ENCODE measurements around the gene RNF112.
"Not testable (repeated sequence)": the region's sequence is repeated elsewhere in the genome, so short reads cannot be mapped to it uniquely, and the experiment has no call there.

Gene RNF112

DNA sequence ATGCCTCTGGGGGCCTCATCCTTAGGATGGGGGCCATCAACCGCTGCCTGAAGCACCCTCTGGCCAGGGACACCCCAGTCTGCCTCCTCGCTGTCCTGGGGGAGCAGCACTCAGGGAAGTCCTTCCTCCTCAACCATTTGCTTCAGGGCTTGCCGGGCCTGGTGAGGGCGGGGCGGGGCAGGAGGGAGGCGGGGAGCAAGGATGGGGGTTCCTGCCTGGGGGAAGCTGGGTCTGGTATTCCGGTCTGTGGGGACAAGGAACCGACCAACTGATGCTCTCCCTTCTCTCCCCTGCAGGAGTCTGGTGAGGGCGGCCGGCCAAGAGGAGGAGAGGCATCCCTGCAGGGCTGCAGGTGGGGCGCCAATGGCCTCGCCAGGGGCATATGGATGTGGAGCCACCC, 2.0 kb downstream of the RNF112 start:
- no peak for DNase-seq (ENCODE audit: low spot score)

DNA sequence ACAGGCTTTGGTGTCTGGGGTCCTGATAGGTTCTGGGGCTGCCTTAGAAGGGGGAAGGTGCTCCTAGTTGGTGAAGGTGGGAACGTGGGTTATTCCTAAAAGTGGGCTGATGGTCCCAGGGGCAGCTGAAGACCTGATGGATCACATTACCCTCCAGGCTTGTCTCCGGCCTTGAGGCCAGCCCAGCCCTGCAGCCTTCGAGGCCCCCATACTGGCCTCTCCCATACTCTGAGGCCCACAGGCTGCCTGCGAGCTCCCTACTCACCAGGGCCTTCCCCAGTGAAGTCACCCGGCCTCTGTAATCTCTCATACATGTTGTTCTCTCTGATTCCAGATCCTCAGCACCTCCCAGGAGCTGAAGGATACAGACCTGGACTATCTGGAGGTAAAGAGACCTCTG, 2.7 kb downstream of the RNF112 start:
- no peak for DNase-seq (ENCODE audit: low spot score)

DNA sequence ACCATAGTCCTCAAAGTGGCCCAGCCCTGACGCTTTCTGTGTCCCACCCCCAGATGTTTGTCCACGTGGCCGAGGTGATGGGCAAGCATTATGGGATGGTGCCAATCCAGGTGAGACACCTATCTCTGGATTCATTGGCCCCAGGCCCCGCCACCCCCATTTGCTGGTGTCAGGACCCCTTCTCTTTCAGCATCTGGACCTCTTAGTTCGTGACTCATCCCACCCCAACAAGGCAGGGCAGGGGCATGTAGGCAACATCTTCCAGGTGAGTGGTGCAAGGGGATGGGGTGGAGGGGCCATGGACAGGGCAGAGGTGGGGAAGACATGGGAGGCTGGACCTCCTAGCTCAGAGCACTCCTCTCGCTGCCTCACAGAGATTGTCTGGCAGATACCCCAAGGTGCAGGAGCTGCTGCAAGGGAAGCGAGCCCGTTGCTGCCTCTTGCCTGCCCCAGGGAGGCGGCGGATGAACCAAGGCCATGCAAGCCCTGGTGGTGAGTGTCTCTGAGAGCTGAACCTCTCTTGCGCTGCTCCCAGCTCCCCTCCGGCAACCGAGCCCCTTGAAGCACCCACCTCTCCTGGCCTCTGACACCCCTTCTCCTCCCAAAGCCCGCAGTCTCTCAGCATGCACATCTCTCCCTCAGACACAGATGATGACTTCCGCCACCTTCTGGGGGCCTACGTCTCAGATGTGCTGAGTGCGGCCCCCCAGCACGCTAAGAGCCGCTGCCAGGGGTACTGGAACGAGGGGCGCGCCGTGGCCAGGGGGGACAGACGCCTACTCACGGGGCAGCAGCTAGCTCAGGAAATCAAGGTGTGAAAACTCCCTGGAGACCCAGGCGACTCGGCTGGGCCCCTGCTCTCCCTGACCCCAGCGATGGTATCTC, 3.6 kb downstream of the RNF112 start:
- no peak for DNase-seq (ENCODE audit: low spot score)

DNA sequence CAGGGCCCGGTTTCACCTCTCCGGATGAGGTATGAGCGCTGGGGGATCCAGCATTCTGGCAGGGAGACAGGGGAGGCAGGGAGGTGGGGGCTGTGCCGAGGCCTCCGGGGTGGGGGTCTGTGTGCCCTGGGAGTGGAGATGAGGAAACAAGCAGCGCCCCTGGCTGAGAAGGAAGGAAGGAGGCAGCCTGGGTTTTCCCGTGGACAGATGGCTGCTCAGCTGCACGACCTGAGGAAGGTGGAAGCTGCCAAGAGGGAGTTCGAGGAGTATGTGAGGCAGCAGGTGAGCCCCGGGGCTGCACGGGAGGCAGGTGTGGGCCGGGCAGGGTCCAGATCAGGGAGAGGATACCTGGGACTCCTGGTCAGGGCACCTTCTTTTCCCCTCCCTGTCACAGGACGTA, 4.3 kb downstream of the RNF112 start:
- no peak for DNase-seq (ENCODE audit: low spot score)

DNA sequence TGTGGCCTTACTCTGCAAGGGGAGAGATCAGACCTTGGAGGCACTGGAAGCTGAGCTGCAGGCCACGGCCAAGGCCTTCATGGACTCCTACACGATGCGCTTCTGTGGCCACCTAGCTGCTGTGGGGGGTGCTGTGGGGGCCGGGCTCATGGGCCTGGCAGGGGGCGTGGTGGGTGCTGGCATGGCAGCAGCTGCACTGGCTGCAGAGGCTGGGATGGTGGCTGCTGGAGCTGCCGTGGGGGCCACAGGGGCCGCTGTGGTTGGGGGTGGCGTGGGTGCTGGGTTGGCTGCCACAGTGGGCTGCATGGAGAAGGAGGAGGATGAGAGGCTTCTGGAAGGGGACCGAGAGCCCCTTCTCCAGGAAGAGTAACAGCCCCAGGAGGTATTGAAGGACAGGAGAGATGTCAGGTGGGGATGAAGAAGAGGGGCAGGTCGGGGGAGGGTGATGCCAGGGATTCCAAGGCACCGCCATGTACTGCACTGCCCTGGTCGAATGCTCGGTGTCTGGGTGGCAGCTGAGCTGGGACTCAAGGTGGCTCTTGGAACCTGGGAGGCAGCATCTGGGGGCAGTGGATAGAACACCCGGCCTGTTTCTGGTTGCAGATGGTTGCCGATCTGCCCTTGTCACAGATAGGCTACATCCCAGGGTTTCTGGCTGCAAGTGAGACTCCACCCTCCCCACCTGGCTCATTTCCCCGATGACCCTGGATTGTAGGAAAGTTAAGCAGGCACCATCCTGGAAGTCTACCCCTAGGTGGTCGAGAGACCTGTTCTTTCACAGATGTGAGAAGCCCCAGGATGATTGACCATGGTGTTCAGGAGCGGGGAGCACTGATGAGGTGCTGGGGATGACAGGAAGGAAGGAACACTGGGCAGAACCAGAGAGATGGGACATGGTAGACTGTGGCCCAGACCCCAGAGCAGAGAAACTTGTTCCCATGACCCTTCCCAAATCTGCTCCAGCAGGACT, 5.1 kb downstream of the RNF112 start:
- DNase-seq (ENCODE audit: low spot score): no peak

DNA sequence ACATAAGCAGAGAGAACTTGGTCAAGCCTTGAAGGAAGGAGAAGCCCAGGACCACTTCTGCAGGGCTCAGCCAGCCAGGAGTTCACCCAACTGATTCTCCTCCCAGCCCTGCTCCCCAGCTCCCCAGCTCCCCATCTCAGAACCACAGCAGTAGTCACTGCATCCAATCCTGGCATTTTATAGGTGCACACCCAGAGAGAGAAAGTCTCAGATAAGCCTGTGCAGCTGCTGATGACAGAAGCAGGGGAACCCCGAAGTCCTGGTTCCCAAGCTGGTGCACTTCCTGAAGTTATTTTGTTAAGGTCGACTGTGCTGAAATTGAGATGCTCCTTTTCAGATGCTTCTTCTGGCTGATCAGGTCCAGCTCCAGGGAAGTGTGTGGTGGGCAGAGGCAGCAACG, 6.6 kb downstream of the RNF112 start:
- no peak for DNase-seq (ENCODE audit: low spot score)

DNA sequence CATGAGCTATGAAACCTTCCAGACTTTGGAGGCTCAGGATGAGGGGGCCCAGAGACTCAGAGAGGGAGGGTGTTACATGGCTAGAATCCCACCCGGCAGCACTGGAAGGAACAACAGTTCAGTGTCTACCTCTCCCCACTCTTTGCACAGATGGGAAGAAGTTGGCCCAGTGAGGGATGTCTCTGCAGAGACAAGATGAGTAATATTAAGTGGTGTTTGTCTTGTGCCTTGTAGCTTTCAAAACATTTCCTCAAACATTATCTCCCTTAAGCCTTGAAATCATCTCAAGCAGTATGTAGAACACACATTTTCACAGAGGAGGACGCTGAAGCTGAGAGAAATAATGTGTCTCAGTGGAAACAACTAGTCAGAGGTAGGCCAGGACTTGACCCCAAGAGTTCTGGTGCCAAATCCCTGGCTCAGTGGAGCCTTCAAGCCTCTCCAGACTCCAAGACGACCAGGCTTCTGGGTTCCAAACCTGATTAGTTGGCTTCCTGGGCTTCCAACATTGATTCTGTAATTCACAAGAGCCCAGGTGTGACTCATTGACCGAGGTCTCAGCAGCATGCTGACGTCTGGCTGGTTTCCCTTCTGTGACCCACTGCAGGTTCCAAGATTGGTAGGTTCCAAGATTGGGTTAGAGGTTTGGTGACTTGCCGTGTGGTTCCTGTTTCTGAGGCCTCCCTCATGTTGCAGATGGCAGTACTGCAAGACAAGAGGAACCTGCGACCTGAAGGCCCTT, 7.4 kb downstream of the RNF112 start:
- DNase-seq (ENCODE audit: low spot score): no peak

DNA sequence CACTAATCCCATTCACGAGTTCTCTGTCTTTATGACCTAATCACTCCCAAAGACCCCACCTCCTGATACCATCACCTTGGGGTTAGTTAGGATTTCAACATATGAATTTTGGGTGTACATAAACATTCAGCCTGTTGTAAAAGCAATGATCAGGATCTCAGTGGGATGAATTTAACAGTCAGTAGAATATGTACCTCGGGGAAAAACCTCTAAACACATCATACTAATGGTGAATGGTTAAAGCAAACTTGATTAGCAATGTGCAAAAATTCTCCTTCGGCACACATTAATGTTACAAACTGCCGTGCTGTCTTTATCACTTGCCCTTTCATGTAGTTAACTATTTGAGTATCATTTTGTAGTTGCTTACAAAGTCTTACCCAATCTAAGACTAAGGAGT, 10.2 kb downstream of the RNF112 start:
- no peak for DNase-seq (ENCODE audit: low spot score)

DNA sequence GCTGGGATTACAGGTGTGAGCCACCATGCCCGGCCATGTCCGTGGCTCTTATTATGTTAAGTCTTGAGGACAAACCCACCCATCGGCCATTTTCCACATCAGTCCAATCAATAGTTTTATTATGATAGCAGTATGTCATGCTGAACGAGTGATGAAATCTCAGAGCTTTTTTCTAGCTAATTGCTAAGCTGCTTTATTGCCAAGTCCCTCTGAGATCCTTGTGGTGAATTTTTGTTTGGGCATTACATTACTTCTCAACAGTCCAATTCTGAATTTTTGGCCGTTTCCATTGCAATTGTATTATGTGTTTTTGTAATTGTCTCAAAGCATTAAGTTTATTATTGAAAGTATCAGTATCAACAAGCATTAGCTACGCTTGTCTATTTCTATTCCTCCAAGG, 10.9 kb downstream of the RNF112 start:
- DNase-seq (ENCODE audit: low spot score): no peak

DNA sequence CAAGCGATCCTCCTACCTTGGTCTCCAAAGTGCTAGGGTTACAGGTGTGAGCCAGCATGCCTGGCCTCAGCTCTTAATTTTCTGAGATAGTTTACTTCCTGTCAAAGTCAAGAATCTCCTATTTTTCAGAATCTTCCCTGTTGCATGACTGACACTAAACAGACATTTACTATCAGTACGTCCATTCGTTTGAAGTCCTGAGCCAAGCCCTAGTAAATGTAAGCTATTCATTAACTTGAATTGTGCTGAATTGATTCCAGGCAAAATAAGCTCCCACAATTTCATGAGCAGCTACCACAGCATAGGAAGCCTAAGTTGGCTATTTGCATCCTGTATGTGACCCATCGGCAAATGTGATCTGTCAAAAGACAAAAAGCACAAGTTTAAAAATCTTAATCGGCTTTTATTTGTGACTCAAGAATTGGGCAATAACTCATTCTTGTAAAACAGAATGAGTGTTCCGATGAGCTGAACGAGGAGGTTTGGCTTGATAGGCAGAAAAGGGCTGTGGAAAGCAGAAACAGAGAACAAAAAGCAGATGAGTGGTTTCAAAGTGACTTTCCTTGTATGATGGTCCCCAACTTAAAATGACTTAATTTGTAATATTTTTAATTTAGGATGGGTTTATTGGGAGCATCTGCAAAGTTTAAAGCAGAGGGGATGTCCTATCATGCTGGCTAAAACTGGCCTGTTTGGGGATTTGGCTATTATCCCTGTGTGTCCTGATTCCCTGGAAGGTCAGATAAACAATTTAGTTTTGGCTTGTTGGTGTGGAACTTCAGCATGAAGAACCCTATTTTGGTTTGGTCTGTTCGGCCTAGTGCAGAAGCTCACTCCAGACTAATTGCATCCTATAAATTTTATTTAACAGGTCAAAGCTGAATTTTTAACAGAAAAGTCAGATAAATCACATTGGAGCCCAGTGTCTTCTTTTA, 14.2 kb downstream of the RNF112 start:
- peak; percentile 60 for DNase-seq (ENCODE audit: low spot score)

DNA sequence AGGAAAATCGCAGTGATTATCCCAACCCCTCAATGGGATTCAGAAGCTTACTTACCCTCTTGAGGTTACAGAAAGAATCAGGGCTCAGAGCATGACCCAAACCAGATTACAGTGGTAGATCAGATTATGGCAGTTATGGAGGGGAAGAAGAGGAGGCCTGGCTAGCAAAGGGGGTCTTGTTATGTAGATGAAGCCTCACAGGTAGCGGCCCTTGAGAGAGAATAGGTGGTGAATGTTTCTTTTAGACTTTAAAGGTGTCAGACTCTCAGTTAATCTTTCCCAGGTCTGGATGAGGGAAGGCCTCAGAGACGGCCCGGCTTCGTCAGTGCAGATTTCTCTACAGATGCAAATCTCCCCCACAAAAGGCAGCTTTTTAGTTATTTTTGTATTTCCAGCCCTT, 15.6 kb downstream of the RNF112 start:
- no peak for DNase-seq (ENCODE audit: low spot score)

DNA sequence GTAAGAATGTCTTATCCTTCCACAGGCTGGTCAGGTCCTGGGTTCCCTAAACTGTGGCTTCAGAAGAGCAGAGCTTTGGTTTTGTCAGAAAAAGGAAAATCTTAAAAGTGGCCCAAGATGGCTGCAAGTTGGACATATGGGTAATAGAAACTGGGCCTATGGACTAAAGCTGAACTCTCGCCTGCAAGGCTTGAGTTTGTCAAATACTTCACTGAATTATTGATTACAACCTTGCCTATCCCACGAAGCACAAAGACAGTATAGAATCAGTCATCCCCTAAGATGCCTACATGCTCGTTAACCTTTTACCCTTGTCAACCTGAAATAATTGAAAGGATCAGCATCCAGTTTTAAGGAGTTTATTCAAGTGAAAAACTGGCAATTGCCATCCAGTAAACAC, 20.7 kb downstream of the RNF112 start:
- no peak for DNase-seq (ENCODE audit: low spot score)

DNA sequence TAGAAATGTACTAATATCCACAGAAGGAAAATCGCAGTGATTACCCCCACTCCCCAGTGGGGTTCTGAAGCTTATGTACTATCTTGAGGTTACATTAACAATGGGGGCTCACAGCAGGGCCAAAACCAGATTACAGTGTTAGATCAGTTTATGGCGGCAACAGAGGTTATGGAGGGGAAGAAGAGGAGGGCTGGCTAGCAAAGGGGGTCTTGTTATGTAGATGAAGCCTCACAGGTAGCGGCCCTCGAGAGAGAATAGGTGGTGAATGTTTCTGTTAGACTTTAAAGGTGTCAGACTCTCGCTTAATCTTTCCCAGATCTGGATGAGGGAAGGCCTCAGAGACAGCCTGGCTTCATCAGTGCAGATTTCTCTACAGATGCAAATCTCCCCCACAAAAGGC, 22.2 kb downstream of the RNF112 start:
- DNase-seq (ENCODE audit: low spot score): no peak

DNA sequence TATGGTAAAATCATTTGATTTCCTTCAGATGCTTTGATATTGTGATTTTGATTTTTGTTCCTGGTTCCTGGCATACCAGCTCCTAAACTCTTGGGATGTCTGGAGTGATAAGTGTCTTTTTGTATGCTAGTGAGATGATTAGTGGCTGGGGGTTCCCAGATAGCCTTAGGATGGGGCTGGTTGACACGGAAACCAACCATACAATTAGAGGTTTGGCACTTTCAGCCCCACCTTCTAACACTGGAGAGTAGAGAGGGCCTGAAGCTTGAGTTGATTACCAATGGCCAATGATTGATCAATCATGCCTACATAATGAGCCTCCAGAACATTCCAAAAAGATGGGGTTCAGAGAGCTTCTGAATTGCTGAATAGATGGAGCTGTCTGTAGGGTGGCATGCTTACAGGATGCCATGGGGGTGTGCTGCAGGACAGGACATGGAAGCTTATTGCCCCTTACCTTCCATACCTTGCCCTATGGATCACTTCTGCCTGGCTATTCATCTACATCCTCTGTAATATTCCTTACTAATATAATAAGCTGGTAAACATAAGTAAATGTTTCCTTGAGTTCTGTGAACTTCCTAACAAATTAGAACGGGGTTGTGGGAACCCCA, 22.8 kb downstream of the RNF112 start:
- no peak for DNase-seq (ENCODE audit: low spot score)

DNA sequence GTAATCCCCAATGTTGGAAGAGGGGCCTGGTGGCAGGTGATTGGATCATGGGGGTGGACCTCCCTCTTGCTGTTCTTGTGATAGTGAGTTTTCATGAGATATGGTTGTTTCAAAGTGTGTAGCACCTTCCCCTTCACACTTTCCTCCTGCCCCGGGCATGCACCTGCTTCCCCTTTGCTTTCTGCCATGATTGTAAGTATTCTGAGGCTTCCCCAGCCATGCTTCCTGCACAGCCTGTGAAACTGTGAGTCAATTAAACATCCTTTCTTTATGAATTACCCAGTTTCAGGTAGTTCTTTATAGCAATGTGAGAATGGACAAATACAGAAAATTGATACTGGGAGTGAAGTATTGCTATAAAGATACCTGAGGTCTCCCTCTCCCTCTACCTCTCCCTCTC, 29.4 kb downstream of the RNF112 start:
- DNase-seq (ENCODE audit: low spot score): no peak

DNA sequence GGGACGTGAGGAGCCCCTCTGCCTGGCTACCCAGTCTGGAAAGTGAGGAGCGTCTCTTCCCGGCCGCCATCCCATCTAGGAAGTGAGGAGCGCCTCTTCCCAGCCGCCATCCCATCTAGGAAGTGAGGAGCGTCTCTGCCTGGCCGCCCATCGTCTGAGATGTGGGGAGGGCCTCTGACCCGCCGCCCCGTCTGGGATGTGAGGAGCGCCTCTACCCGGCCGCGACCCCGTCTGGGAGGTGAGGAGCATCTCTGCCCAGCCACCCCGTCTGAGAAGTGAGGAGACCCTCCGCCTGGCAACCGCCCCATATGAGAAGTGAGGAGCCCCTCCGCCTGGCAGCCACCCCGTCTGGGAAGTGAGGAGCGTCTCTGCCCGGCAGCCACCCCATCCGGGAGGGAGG, 30.3 kb downstream of the RNF112 start:
- not testable (repeated sequence) for DNase-seq (ENCODE audit: low spot score)

DNA sequence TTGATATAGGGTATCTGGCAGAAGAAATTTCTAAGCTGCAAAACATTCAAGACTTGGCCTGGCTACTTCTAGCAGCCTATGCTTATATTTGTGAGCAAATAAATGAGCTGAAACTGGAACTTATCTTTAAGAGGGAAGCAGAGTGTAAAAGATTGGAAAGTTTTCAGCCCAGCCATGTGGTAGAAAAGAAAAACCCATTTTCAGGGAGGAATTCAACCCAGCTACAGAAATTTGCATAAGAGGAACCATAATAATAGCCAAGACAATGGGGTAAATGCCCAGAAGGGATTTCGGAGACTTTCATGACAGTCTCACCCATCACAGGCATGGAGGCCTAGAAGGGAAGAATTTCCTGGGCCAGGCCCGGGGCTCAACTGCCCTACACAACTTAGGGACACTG, 31.7 kb downstream of the RNF112 start:
- no peak for DNase-seq (ENCODE audit: low spot score)

DNA sequence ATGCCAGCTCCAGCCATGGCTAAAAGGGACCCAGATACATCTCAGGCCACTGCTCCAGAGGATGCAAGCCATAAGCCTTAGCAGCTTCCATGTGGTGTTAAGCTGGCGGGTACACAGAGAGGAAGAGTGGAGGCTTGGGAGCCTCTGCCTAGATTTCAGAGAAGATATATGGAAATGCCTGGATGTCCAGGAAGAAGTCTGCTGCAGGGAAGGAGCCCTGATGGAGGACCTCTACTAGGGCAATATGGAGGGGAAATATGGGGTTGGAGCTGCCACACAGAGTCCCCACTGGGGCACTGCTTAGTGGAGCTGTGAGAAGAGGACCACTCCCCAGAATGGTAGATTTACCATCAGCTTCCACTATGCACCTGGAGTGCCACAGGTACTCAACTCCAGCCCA, 32.1 kb downstream of the RNF112 start:
- no peak for DNase-seq (ENCODE audit: low spot score)

DNA sequence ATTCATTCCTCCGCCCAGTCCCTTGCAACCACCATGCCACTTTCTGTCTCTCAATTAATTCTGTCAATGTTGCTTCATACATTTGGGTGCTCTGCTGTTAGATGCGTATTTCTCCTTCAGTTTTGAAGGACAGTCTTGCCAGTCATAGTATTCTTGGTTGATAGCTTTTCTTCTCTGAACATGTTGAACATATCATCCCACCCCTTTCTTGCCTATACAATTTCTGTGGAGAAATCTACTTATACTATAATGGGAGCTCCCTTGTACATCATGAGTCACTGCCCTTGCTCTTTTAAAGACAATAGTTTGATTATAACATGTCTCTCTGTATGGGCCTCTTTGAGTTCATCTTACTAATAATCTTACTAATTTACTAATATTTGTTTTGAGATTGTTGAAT, 34.1 kb downstream of the RNF112 start:
- DNase-seq (ENCODE audit: low spot score): no peak

DNA sequence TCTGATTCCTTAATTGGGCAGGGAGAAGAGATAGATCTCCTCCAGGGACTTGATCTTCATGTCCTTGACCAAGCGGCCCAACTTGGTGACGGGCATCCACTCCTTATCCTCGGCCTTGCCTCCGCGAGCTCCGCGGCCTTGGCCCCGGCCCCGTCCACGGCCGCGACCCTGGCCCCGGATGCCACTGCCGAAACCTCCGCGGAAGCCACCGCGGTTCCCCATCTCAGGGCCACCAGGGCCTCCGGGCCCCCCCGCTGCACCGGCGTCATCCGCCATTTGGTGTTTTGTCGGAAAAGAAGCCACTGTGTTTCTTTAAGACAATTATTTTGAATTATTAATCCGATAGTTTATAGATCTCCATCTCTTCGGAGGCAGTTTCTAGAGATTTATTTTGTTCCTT, 35.5 kb downstream of the RNF112 start:
- DNase-seq (ENCODE audit: low spot score): not testable (repeated sequence)

DNA sequence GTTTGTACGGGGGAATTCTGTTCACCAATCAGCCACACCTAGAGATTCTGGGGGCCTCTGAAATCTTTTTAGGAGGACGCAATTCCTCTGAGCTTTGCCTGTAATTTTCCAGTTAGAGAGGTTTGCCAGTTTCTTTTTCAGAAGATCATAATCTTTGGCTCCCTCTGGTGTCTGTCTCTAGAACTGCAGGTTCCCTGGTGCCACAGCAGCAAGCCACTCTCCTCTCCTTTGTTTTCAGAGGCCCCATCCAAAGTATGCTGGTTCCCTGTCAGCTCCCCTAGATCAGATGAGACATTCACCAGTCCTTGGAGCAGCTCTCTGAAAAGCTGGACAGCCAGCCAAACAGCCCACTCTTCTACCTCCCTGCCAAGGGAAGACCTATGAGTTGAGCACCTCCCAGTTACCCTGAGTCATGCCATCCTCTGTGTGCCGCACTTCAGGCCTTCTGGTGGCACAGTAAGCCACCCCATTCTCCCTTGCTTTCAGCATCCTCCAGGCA, 36.1 kb downstream of the RNF112 start:
- peak; percentile 84 for DNase-seq (ENCODE audit: low spot score)

All from LoVo (cell line).